ENCODE results near the gene PKN3. TPM values are rescaled to one million over a fixed set of nuclear protein-coding genes. Genes with fewer than 3 reads are reported as not detected.

Gene PKN3
- total and polyA plus RNA-seq, 2 of the 13 experiments (the other 11 are each of a cell fraction or from before 2014, with no cell fraction given), result 10.5 to 13.2 TPM

DNA sequence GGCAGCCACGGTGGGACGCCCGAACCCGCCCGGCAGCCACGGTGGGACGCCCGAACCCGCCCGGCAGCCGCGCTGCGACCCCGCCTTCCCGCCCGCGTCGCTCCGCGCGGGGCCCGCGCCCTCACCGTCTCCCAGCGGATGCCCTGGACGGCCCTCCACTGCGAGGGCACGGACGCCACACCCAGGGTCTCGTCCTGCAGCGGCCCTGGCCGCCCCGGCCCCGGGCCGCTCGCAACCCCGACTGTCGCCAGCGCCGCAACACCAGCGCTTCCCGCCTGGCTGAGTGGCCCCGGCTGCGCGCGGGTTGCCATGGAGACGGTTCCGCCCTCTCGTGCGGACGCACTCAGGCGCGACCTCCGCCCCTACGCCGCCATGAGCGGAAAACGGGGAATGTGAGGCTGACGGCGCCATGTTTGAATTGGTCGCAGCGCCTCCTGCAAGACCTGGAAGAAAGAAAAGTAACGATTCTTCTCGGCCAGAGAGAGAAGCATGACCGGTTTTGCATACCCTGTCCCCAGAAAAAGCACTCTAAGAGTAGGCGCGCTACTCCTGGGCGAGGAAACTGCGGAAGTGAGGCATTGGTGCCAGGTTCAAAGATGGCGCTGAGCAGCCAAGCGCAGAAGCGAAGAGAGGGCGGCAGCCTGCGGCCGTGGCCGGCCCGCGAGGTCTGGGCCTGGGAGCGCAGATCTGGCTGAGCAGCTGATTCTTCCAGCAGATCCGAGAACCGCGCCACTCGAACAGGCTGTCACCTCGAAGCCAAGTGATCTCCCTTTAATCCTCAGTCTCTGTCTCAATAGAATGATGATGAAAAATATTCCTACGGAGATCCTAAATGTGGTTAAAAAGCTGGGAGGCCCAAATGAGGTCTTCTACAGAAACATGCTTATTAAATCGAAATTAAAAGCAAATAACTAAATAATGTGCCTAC, 45.6 kb upstream of the PKN3 start, which contains the start of gene DYNC2I2 (continued):
- TF ChIP-seq, protein P1, sequence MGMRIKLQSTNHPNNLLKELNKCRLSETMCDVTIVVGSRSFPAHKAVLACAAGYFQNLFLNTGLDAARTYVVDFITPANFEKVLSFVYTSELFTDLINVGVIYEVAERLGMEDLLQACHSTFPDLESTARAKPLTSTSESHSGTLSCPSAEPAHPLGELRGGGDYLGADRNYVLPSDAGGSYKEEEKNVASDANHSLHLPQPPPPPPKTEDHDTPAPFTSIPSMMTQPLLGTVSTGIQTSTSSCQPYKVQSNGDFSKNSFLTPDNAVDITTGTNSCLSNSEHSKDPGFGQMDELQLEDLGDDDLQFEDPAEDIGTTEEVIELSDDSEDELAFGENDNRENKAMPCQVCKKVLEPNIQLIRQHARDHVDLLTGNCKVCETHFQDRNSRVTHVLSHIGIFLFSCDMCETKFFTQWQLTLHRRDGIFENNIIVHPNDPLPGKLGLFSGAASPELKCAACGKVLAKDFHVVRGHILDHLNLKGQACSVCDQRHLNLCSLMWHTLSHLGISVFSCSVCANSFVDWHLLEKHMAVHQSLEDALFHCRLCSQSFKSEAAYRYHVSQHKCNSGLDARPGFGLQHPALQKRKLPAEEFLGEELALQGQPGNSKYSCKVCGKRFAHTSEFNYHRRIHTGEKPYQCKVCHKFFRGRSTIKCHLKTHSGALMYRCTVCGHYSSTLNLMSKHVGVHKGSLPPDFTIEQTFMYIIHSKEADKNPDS (CRISPR knock-in tag; IDR thresholded peaks at IDR 0.05), result no peak
- TF ChIP-seq TFDP1 (CRISPR knock-in tag; IDR thresholded peaks at IDR 0.05; ENCODE audit: borderline replicate concordance), result peak; percentile 93
- no peak for TF ChIP-seq EP300 (IDR thresholded peaks at IDR 0.05; ENCODE audit: low read depth in 2 of 2, low read length in 2 of 2)
- peak; percentile 13; the same call in 1 of the 2 replicates for TF ChIP-seq EP300 (CRISPR knock-in tag; IDR thresholded peaks at IDR 0.05; ENCODE audit: borderline replicate concordance)
- peak; percentile 21 for TF ChIP-seq SKI (IDR thresholded peaks at IDR 0.05; ENCODE audit: partially characterized antibody)
- no peak for TF ChIP-seq DDIT3 (CRISPR knock-in tag; IDR thresholded peaks at IDR 0.05)
- TF ChIP-seq MEIS2 (CRISPR knock-in tag; IDR thresholded peaks at IDR 0.05), result no peak
- TF ChIP-seq RBM39 (IDR thresholded peaks at IDR 0.05; ENCODE audit: low read depth, low read length, poor library complexity, severe bottlenecking), result no peak
- TF ChIP-seq MED8 (CRISPR knock-in tag; IDR thresholded peaks at IDR 0.05; ENCODE audit: insufficient replicate concordance), result peak; percentile 68
- peak; percentile 46; the same call in 1 of the 2 replicates for TF ChIP-seq MXD3 (CRISPR knock-in tag; IDR thresholded peaks at IDR 0.05)
- TF ChIP-seq TEAD3 (CRISPR knock-in tag; optimal IDR thresholded peaks at IDR 0.05; ENCODE audit: borderline replicate concordance), result peak; percentile 96
- TF ChIP-seq, protein P2, sequence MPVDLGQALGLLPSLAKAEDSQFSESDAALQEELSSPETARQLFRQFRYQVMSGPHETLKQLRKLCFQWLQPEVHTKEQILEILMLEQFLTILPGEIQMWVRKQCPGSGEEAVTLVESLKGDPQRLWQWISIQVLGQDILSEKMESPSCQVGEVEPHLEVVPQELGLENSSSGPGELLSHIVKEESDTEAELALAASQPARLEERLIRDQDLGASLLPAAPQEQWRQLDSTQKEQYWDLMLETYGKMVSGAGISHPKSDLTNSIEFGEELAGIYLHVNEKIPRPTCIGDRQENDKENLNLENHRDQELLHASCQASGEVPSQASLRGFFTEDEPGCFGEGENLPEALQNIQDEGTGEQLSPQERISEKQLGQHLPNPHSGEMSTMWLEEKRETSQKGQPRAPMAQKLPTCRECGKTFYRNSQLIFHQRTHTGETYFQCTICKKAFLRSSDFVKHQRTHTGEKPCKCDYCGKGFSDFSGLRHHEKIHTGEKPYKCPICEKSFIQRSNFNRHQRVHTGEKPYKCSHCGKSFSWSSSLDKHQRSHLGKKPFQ (CRISPR knock-in tag; IDR thresholded peaks at IDR 0.05; ENCODE audit: insufficient replicate concordance), result peak; percentile 82
- peak; percentile 80 for TF ChIP-seq ZMAT3 (CRISPR knock-in tag; conservative IDR thresholded peaks at IDR 0.05)
- 0 out of 2 replicates have a peak, but pooled peaks have one; percentile 4 for TF ChIP-seq NR2F2 (IDR thresholded peaks at IDR 0.05; ENCODE audit: borderline replicate concordance, low read depth)
- peak; percentile 94 for TF ChIP-seq KMT2B (CRISPR knock-in tag; IDR thresholded peaks at IDR 0.05)
- peak; percentile 69 for TF ChIP-seq MED1 (CRISPR knock-in tag; IDR thresholded peaks at IDR 0.05)
- peak; percentile 97 for TF ChIP-seq GMEB2 (CRISPR knock-in tag; IDR thresholded peaks at IDR 0.05; ENCODE audit: low read depth)
- TF ChIP-seq, protein P3, sequence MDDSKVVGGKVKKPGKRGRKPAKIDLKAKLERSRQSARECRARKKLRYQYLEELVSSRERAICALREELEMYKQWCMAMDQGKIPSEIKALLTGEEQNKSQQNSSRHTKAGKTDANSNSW (CRISPR knock-in tag; IDR thresholded peaks at IDR 0.05; ENCODE audit: borderline replicate concordance), result no peak; the same call in 1 of the 2 replicates
- peak; percentile 78 for TF ChIP-seq TOPORS (CRISPR knock-in tag; IDR thresholded peaks at IDR 0.05)
- TF ChIP-seq KLF6 (CRISPR knock-in tag; IDR thresholded peaks at IDR 0.05), result 0 out of 2 replicates have a peak, but pooled peaks have one; percentile 77
- TF ChIP-seq SMAD3 (CRISPR knock-in tag; IDR thresholded peaks at IDR 0.05), result peak; percentile 73; the same call in 1 of the 2 replicates
